22Rv1 (cell line): Measurements from ENCODE around the gene GARS1.

Experiments used
- ZFX ChIP-seq: fragments of 450-650 bp; IDR thresholded peaks from 2 replicates; pipeline ENCODE4 v1.6.1; 2017; ENCODE audit warnings: antibody characterized with exemption, borderline replicate concordance
- TF ChIP-seq, protein P1 (sequence below): fragments of 450-650 bp; IDR thresholded peaks from 2 replicates; pipeline ENCODE4 v1.5.1; 2017; ENCODE audit warnings: mild to moderate bottlenecking

DNA sequence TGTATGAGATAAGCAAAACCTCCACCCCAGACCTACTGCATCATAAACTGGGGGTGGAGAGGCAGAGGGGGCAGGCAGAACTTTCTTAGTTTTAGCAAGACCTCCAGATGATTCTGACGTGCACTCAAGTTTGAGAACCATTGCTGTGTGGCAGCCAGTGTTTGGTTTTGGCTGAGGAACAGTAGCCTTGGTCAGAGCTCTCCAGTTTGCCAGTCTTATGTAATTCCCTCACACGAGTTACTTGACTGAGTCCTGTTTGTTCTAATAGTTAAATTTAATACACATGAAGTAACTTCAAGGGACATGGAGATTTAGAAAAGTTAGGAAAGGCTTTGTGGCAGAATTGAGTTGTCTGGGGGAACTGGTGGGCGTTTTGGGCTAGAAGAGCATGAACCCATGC is 38.5 kb downstream of the GARS1 start:
- TF ChIP-seq, protein P1, sequence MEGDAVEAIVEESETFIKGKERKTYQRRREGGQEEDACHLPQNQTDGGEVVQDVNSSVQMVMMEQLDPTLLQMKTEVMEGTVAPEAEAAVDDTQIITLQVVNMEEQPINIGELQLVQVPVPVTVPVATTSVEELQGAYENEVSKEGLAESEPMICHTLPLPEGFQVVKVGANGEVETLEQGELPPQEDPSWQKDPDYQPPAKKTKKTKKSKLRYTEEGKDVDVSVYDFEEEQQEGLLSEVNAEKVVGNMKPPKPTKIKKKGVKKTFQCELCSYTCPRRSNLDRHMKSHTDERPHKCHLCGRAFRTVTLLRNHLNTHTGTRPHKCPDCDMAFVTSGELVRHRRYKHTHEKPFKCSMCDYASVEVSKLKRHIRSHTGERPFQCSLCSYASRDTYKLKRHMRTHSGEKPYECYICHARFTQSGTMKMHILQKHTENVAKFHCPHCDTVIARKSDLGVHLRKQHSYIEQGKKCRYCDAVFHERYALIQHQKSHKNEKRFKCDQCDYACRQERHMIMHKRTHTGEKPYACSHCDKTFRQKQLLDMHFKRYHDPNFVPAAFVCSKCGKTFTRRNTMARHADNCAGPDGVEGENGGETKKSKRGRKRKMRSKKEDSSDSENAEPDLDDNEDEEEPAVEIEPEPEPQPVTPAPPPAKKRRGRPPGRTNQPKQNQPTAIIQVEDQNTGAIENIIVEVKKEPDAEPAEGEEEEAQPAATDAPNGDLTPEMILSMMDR = no peak
- TF ChIP-seq ZFX = no peak
